ENCODE data around the gene RBBP9. TPM values are rescaled to one million over a fixed set of nuclear protein-coding genes. Genes with fewer than 3 reads are reported as not detected.

RBBP9 gene
- total and polyA plus RNA-seq, 2 of the 4 experiments (the other 2 are of a cell fraction), result 4.8 to 31.4 TPM

DNA sequence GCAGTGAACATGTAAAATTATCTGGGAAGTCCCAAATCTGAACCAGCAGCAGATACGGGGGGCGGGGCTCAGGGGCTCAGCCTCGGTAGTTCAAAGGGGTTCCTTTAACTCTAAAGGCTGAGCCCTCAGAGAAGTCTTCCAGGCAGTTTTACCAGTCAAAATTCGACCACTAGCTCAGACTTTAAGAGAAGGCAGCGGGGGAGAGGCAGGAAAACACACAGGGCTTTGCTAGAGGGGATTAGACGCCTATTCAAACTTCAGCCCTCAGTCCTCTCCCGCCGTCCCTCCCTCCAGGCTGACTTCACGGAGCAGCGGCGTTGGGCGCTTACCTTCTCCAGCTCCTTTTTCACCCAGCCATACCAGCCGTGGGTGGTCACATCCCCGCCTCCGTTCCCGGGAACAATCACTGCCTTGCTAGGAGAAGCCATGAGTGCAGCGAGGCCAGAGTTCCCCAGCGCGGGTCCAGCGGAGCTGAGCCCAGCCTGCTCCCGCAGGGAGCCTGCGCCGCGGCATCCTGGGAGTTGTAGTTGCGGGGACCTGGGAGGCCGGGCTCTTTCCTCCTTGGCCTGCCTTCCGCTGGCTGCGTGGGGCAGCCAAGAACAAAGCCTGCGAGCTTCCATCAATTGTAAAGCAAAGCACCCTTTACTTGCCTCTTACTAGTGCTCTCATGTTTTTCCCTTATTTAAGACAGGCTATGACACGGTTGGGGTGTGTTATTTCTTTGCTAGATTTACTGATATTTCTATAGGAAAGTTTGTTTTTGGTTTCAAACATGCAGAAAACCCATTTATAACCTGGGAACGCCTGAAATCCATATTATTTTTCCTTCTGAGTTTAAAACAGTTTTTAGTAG is at the start of gene RBBP9 (continued):
- TF ChIP-seq CHD1 (IDR thresholded peaks at IDR 0.05; ENCODE audit: low read depth, low read length) (no peak), MAFK (IDR thresholded peaks at IDR 0.05; ENCODE audit: low read depth, low read length) (no peak), MXI1 (IDR thresholded peaks at IDR 0.05; ENCODE audit: borderline replicate concordance, low read depth, low read length) (peak; percentile 82)

DNA sequence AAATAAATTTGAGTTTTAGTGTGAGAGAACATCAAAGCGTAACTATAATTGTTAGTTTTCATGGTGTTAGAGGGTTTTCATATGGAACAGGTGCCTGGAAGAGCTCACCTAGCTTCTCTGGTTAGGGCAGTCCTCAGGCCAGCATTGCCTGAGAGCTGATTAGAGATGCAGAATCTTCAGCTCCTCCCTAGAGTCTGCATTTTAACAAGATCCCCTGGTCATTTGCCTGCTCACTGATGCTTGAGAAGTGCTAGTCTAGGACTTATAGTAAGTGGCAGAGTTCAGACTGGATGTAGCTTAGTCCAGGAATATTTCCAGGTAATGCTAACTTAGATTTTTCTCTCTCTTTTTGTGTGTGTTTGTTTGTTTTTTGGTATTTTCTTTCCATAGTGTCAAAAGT is 48.5 kb upstream of the RBBP9 start:
- Histone ChIP-seq H2BK5ac (ENCODE audit: low read depth, low read length, poor library complexity, severe bottlenecking) (no peak overlapping the region), H4K8ac (ENCODE audit: low read depth in 2 of 2, low read length in 2 of 2) (no peak overlapping the region), H3K9me3 (ENCODE audit: control insufficient read depth, insufficient read depth, low read length) (no peaks in the 10 kb centered on the region), H3K4me3 (ENCODE audit: insufficient read depth, low read depth, low read length) (no peak overlapping the region), H2AFZ (replicated peaks; ENCODE audit: low read length, poor library complexity) (no peak overlapping the region), H3K4me1 (ENCODE audit: control insufficient read depth, insufficient read depth, low read length) (no peaks in the 10 kb centered on the region), H3K14ac (replicated peaks; ENCODE audit: low read depth, low read length) (no peak overlapping the region), H3K4ac (ENCODE audit: low read depth, low read length) (no peak overlapping the region), H3K4me2 (ENCODE audit: low read depth, low read length) (no peak overlapping the region), H3K56ac (ENCODE audit: extremely low read depth, insufficient read depth, low read length) (no peak overlapping the region), H3K9me1 (ENCODE audit: insufficient read depth, low read length) (no peaks in the 10 kb centered on the region; the same call in 1 of the 2 replicates), H3K36me3 (ENCODE audit: control insufficient read depth, insufficient read depth, low read length) (peaks cover 42% of the 10 kb centered on the region), H2BK20ac (ENCODE audit: low read depth, low read length) (no peak overlapping the region), H2AK5ac (ENCODE audit: low read depth, low read length) (no peak overlapping the region), H3K9ac (ENCODE audit: low read depth, low read length) (no peak overlapping the region), H4K5ac (ENCODE audit: low read depth, low read length) (no peak overlapping the region), H2BK120ac (ENCODE audit: low read depth, low read length) (no peak overlapping the region), H3K23ac (ENCODE audit: low read depth, low read length) (no peak overlapping the region), H2AK9ac (replicated peaks; ENCODE audit: low read depth, low read length, poor library complexity) (no peak overlapping the region), H3K18ac (ENCODE audit: low read depth, low read length) (no peak overlapping the region), H3K27me3 (ENCODE audit: control insufficient read depth, insufficient read depth, low read length) (no peaks in the 10 kb centered on the region), H2BK15ac (ENCODE audit: low read depth, low read length) (no peak overlapping the region), H4K20me1 (ENCODE audit: insufficient read depth, low read length) (no peaks in the 10 kb centered on the region), H4K91ac (ENCODE audit: insufficient read depth, low read depth, low read length) (no peak overlapping the region), H3K27ac (ENCODE audit: insufficient read depth, low read length) (no peak overlapping the region), H3K79me1 (ENCODE audit: low read depth in 1 of 2, low read length in 2 of 2) (no peaks in the 10 kb centered on the region)
- in situ Hi-C loops (cut with MboI; ENCODE audit: low sequenced_read_pairs), result loop anchor here (25.0 kb wide), 2 partner anchors 92 to 1492 kb away; no protein-coding TSS in a partner anchor
- ChIA-PET CTCF (no interaction called here), POLR2A (ENCODE audit: unreplicated experiment) (no interaction called here)
- ATAC-seq (ENCODE audit: low read depth), result no peak
- no TSS peak for BruUV-seq (replicated peaks)
- WGBS, 2 experiments (ENCODE audit: extremely low coverage in 2 of 2, insufficient read length in 1 of 2), result no CpG with 5 or more reads among the region's 1 CpG
- dilution Hi-C loops (cut with HindIII; ENCODE audit: low sequenced_read_pairs, unreplicated experiment), result no loop called here
- intact Hi-C loops (cut with micrococcal nuclease), result no loop called here
- DNase-seq, result no peak
- no peak for TF ChIP-seq SMC3 (IDR thresholded peaks at IDR 0.05; ENCODE audit: low read depth, low read length)
- TF ChIP-seq MAZ (IDR thresholded peaks at IDR 0.05; ENCODE audit: borderline replicate concordance, low read depth, low read length), result no peak
- TF ChIP-seq BHLHE40 (IDR thresholded peaks at IDR 0.05; ENCODE audit: low read depth, low read length), result no peak
- TF ChIP-seq RCOR1 (IDR thresholded peaks at IDR 0.05; ENCODE audit: insufficient replicate concordance, low read length), result no peak
- TF ChIP-seq MAFK (IDR thresholded peaks at IDR 0.05; ENCODE audit: low read depth, low read length), result no peak
- TF ChIP-seq FOS (IDR thresholded peaks at IDR 0.05; ENCODE audit: low read depth, low read length), result no peak
- TF ChIP-seq, protein P1, sequence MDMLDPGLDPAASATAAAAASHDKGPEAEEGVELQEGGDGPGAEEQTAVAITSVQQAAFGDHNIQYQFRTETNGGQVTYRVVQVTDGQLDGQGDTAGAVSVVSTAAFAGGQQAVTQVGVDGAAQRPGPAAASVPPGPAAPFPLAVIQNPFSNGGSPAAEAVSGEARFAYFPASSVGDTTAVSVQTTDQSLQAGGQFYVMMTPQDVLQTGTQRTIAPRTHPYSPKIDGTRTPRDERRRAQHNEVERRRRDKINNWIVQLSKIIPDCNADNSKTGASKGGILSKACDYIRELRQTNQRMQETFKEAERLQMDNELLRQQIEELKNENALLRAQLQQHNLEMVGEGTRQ (IDR thresholded peaks at IDR 0.05; ENCODE audit: low read depth, low read length), result no peak
- TF ChIP-seq, protein P2, sequence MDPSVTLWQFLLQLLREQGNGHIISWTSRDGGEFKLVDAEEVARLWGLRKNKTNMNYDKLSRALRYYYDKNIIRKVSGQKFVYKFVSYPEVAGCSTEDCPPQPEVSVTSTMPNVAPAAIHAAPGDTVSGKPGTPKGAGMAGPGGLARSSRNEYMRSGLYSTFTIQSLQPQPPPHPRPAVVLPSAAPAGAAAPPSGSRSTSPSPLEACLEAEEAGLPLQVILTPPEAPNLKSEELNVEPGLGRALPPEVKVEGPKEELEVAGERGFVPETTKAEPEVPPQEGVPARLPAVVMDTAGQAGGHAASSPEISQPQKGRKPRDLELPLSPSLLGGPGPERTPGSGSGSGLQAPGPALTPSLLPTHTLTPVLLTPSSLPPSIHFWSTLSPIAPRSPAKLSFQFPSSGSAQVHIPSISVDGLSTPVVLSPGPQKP (IDR thresholded peaks at IDR 0.05; ENCODE audit: borderline replicate concordance, low read depth, low read length), result no peak
- no peak for TF ChIP-seq NFE2L2 (IDR thresholded peaks at IDR 0.05; ENCODE audit: low read depth, low read length)
- TF ChIP-seq MXI1 (IDR thresholded peaks at IDR 0.05; ENCODE audit: borderline replicate concordance, low read depth, low read length), result no peak
- TF ChIP-seq, protein P3, sequence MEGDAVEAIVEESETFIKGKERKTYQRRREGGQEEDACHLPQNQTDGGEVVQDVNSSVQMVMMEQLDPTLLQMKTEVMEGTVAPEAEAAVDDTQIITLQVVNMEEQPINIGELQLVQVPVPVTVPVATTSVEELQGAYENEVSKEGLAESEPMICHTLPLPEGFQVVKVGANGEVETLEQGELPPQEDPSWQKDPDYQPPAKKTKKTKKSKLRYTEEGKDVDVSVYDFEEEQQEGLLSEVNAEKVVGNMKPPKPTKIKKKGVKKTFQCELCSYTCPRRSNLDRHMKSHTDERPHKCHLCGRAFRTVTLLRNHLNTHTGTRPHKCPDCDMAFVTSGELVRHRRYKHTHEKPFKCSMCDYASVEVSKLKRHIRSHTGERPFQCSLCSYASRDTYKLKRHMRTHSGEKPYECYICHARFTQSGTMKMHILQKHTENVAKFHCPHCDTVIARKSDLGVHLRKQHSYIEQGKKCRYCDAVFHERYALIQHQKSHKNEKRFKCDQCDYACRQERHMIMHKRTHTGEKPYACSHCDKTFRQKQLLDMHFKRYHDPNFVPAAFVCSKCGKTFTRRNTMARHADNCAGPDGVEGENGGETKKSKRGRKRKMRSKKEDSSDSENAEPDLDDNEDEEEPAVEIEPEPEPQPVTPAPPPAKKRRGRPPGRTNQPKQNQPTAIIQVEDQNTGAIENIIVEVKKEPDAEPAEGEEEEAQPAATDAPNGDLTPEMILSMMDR (conservative IDR thresholded peaks at IDR 0.05; ENCODE audit: low read depth, low read length), result no peak
